A673 (cell line): ENCODE measurements around the gene TMEM92. TPM values are rescaled to one million over a fixed set of nuclear protein-coding genes. Genes with fewer than 3 reads are reported as not detected.

Experiments
- BruUV-seq: library from RNA; stranded (reverse); fragments of 400-500 nt; replicated peaks from 2 replicates; lab custom pipeline; 2021; lab: Mats Ljungman, UMichigan
- CTCF ChIA-PET: fragments of 300-600 bp; sonication (Branson Sonifier 250); formaldehyde crosslinking; loops from one replicate; lab custom pipeline; 2022; ENCODE audit warnings: antibody characterized with exemption; lab: Charles Lee
- POLR2A ChIA-PET: fragments of 300-600 bp; sonication (Branson Sonifier 250); formaldehyde crosslinking; loops from one replicate; lab custom pipeline; 2022; ENCODE audit warnings: antibody characterized with exemption; ENCODE audit not compliant: low non-redundant PET; lab: Charles Lee
- DNase-seq: peaks from one replicate; pipeline ENCODE4 v3.0.0-alpha.2; 2015; ENCODE audit warnings: low spot score
- H3K27ac ChIP-seq: fragments of 200-600 bp; sonication (generic); 2 replicates; pipeline ENCODE4 v1.5.1; 2016; ENCODE audit warnings: mixed run types, low read depth, mild to moderate bottlenecking, mixed read lengths, antibody characterized with exemption, low read length; ENCODE audit not compliant: poor library complexity, severe bottlenecking
- H3K27me3 ChIP-seq: fragments of 200-600 bp; sonication (generic); replicated peaks from 2 replicates; pipeline ENCODE4 v1.6.1; 2017; ENCODE audit warnings: mixed run types, low read depth, mild to moderate bottlenecking, mixed read lengths, antibody characterized with exemption, low read length; ENCODE audit not compliant: insufficient read depth, poor library complexity
- H3K36me3 ChIP-seq: fragments of 200-600 bp; sonication (generic); 2 replicates; pipeline ENCODE4 v1.6.1; 2016; ENCODE audit warnings: mixed run types, mild to moderate bottlenecking, mixed read lengths, antibody characterized with exemption, low read length; ENCODE audit not compliant: insufficient read depth, poor library complexity, severe bottlenecking
- H3K4me1 ChIP-seq: fragments of 200-600 bp; sonication (generic); 2 replicates; pipeline ENCODE4 v1.6.1; 2017; ENCODE audit warnings: mixed run types, mild to moderate bottlenecking, mixed read lengths, antibody characterized with exemption, low read length; ENCODE audit not compliant: insufficient read depth, poor library complexity, severe bottlenecking
- H3K4me3 ChIP-seq: fragments of 200-600 bp; sonication (generic); 2 replicates; pipeline ENCODE4 v1.5.1; 2016; ENCODE audit warnings: low read depth, mixed run types, mild to moderate bottlenecking, mixed read lengths, low read length; ENCODE audit not compliant: poor library complexity, severe bottlenecking
- H3K9me3 ChIP-seq: fragments of 200-600 bp; sonication (generic); 2 replicates; pipeline ENCODE4 v1.6.1; 2016; ENCODE audit warnings: mixed run types, low read depth, mild to moderate bottlenecking, mixed read lengths, antibody characterized with exemption, low read length; ENCODE audit not compliant: poor library complexity, severe bottlenecking
- CTCF ChIP-seq: fragments of 300-800, 200-600 bp; sonication (generic); conservative IDR thresholded peaks from 2 replicates; pipeline ENCODE4 v1.5.1; 2017; ENCODE audit warnings: low read depth, mild to moderate bottlenecking, antibody characterized with exemption, low read length, moderate library complexity, mixed read lengths
- EZH2 ChIP-seq: fragments of 200-600 bp; sonication (generic); IDR thresholded peaks from 2 replicates; pipeline ENCODE4 v1.6.1; 2017; ENCODE audit warnings: borderline replicate concordance, low read depth, mild to moderate bottlenecking, mixed read lengths, antibody characterized with exemption, low read length; ENCODE audit not compliant: poor library complexity, severe bottlenecking
- intact Hi-C: fragments of 100-400 bp; cut with micrococcal nuclease; formaldehyde crosslinking; loops from one replicate; pipeline ENCODE4 v1.10.0; 2022; ENCODE audit not compliant: unreplicated experiment
- total RNA-seq: library from RNA; stranded (reverse); gene quantifications from 2 replicates; pipeline ENCODE4 v1.2.3, GENCODE V29; 2021

The TMEM92 gene
- total RNA-seq, 1 experiment from 2014 or later = 0.19 TPM

- intact Hi-C loops = no loop called here
- H3K27ac ChIP-seq = no peak overlapping the region
Measured at GRCh38 chr17:50267074-50267841, 7.0 kb upstream of the TMEM92 start.

GRCh38 chr17:50268026-50268425, 6.2 kb upstream of the TMEM92 start:
- intact Hi-C loops = no loop called here
- Histone ChIP-seq H3K36me3 (no peaks in the 10 kb centered on the region), H3K4me3 (no peak overlapping the region), H3K4me1 (peaks cover 9% of the 10 kb centered on the region), H3K27ac (no peak overlapping the region), H3K27me3 (no peaks in the 10 kb centered on the region), H3K9me3 (no peaks in the 10 kb centered on the region)
- BruUV-seq = no TSS peak
- ChIA-PET CTCF (interaction anchor here (0.8 to 1.0 kb wide), 2 partner anchors 55 to 68 kb away, joined by 3 read pairs; no protein-coding TSS in a partner anchor), POLR2A (no interaction called here)
- TF ChIP-seq EZH2 (no peak), CTCF (no peak)
- no peak for DNase-seq

More at GRCh38 chr17:50267074-50267841, 7.0 kb upstream of the TMEM92 start:
- no peaks in the 10 kb centered on the region for H3K36me3 ChIP-seq
- no peaks in the 10 kb centered on the region for H3K27me3 ChIP-seq
- TF ChIP-seq CTCF = no peak
- no peak for TF ChIP-seq EZH2
- H3K4me1 ChIP-seq = peaks cover 5% of the 10 kb centered on the region
- CTCF ChIA-PET = interaction anchor here (0.5 to 1.0 kb wide), 4 partner anchors 31 to 166 kb away, joined by 3 to 4 read pairs (median 3); no protein-coding TSS in a partner anchor
- H3K9me3 ChIP-seq = no peaks in the 10 kb centered on the region
- no peak overlapping the region for H3K4me3 ChIP-seq
- no TSS peak for BruUV-seq
- POLR2A ChIA-PET = no interaction called here
- DNase-seq = no peak

- POLR2A ChIA-PET = no interaction called here
- BruUV-seq = no TSS peak
Measured at GRCh38 chr17:50268743-50269275, 5.5 kb upstream of the TMEM92 start.

More at GRCh38 chr17:50268743-50269275, 5.5 kb upstream of the TMEM92 start:
- peaks cover 10% of the 10 kb centered on the region for H3K4me1 ChIP-seq
- H3K27me3 ChIP-seq = no peaks in the 10 kb centered on the region
- H3K36me3 ChIP-seq = no peaks in the 10 kb centered on the region
- no peak for TF ChIP-seq CTCF
- no peak for TF ChIP-seq EZH2
- no peak overlapping the region for H3K4me3 ChIP-seq
- no peak overlapping the region for H3K27ac ChIP-seq
- intact Hi-C loops = no loop called here
- CTCF ChIA-PET = interaction anchor here (2.5 kb wide), 1 partner anchor 69 kb away, joined by 21 read pairs; no protein-coding TSS in a partner anchor
- DNase-seq = no peak
- no peaks in the 10 kb centered on the region for H3K9me3 ChIP-seq
